ENCODE measurements around the gene POLK. TPM values are rescaled to one million over a fixed set of nuclear protein-coding genes. Genes with fewer than 3 reads are reported as not detected.
"Not testable (repeated sequence)": the region's sequence is repeated elsewhere in the genome, so short reads cannot be mapped to it uniquely, and the experiment has no call there.

Gene POLK
- total RNA-seq, 6 experiments from 2014 or later, result 11.5 to 16.3 (median 14.1) TPM

DNA sequence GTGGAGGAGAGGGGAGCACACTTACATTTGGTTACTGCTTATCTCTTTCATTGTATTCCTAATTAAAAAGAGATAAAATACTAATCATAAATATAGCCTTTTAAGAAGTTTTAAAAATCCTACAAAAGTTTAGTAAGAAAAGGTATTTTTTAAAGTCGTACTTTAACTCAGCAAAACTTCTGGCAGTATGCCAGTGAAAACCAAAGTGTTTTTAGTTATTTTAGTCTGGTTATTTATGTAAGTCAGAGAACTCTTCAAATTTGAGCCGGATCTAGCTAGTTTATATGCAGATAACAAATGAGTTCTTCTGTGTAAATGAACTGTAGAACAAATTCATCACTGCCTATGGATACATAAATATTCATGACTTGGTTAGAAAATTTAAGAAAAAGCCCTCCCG lies 63.1 kb downstream of the POLK start:
- WGBS (ENCODE audit: insufficient coverage, low coverage, low lambda C conversion rate, missing lambda C conversion rate), result 73% methylated on average over 3 of the region's 3 CpGs
- H3K27ac ChIP-seq, result no peak overlapping the region
- TF ChIP-seq POLR2A (IDR thresholded peaks at IDR 0.05), result no peak

GRCh38 chr5:75578280-75578679 lies 66.6 kb downstream of the POLK start:
- intact Hi-C loops (cut with DNase I); H3K27ac ChIP-seq; H3K9me3 ChIP-seq; H3K4me1 ChIP-seq; ATAC-seq; H3K4me3 ChIP-seq; DNase-seq; H3K27me3 ChIP-seq: not testable (repeated sequence)
- WGBS (ENCODE audit: insufficient coverage, low coverage, low lambda C conversion rate, missing lambda C conversion rate), result 93% methylated on average over 8 of the region's 8 CpGs
- H3K36me3 ChIP-seq, result peaks cover 0 to 16% (median 4%) of the 10 kb centered on the region in 4 donors

More for the DNA sequence above, 63.1 kb downstream of the POLK start:
- Histone ChIP-seq H3K36me3 (peaks cover 0 to 7% (median 0%) of the 10 kb centered on the region in 4 donors), H3K27me3 (no peaks in the 10 kb centered on the region), H3K9me3 (no peaks in the 10 kb centered on the region), H3K4me1 (no peaks in the 10 kb centered on the region), H3K4me3 (no peak overlapping the region)
- ATAC-seq (no peak), DNase-seq (no peak)
- intact Hi-C loops (cut with DNase I), result no loop called here

GRCh38 chr5:75584641-75585040 lies 73.0 kb downstream of the POLK start:
- Histone ChIP-seq H3K27ac (no peak overlapping the region), H3K4me1 (no peaks in the 10 kb centered on the region), H3K9me3 (no peaks in the 10 kb centered on the region), H3K27me3 (no peaks in the 10 kb centered on the region), H3K36me3 (peaks cover 0 to 14% (median 6%) of the 10 kb centered on the region in 4 donors), H3K4me3 (no peak overlapping the region)
- DNase-seq (no peak), ATAC-seq (no peak)
- intact Hi-C loops (cut with DNase I), result no loop called here
- TF ChIP-seq POLR2A (IDR thresholded peaks at IDR 0.05), result no peak
- TF ChIP-seq, protein P1, sequence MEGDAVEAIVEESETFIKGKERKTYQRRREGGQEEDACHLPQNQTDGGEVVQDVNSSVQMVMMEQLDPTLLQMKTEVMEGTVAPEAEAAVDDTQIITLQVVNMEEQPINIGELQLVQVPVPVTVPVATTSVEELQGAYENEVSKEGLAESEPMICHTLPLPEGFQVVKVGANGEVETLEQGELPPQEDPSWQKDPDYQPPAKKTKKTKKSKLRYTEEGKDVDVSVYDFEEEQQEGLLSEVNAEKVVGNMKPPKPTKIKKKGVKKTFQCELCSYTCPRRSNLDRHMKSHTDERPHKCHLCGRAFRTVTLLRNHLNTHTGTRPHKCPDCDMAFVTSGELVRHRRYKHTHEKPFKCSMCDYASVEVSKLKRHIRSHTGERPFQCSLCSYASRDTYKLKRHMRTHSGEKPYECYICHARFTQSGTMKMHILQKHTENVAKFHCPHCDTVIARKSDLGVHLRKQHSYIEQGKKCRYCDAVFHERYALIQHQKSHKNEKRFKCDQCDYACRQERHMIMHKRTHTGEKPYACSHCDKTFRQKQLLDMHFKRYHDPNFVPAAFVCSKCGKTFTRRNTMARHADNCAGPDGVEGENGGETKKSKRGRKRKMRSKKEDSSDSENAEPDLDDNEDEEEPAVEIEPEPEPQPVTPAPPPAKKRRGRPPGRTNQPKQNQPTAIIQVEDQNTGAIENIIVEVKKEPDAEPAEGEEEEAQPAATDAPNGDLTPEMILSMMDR (IDR thresholded peaks at IDR 0.05), result peak in 2 of 4 donors; percentile 17 to 27
- 100% methylated on average over 2 of the region's 2 CpGs for WGBS (ENCODE audit: insufficient coverage, low coverage, low lambda C conversion rate, missing lambda C conversion rate)

DNA sequence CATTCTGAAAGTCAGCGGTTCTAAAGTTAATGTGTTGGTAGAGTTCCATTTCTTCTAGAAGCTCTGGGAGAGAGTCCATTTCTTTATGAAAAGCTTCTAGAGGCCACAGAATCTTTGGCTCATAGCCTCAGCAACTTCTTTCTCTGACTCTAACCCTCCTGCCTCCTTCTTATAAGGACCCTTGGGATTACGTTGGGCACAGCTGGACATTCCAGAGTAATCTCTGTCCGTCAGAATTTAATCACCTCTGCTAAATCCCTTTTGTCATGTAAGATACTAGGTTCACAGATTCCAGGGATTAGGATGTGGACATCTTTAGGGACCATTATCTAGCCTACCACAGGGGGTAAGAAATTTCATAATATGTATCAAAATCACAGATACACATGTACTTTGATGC lies 77.0 kb downstream of the POLK start:
- Histone ChIP-seq H3K27ac (no peak overlapping the region), H3K4me1 (no peaks in the 10 kb centered on the region), H3K36me3 (peaks cover 0 to 11% (median 2%) of the 10 kb centered on the region in 4 donors), H3K27me3 (no peaks in the 10 kb centered on the region), H3K4me3 (no peak overlapping the region), H3K9me3 (no peaks in the 10 kb centered on the region)
- DNase-seq (no peak), ATAC-seq (no peak)
- intact Hi-C loops (cut with DNase I), result no loop called here
- WGBS (ENCODE audit: insufficient coverage, low coverage, low lambda C conversion rate, missing lambda C conversion rate), result 84% methylated on average over 3 of the region's 3 CpGs
- TF ChIP-seq, protein P1 (IDR thresholded peaks at IDR 0.05), result no peak
- TF ChIP-seq POLR2A (IDR thresholded peaks at IDR 0.05), result no peak

GRCh38 chr5:75600535-75600934 lies 88.8 kb downstream of the POLK start:
- Histone ChIP-seq H3K4me1 (no peaks in the 10 kb centered on the region), H3K27ac (no peak overlapping the region), H3K27me3 (no peaks in the 10 kb centered on the region), H3K36me3 (peaks cover 0 to 4% (median 0%) of the 10 kb centered on the region in 4 donors), H3K9me3 (no peaks in the 10 kb centered on the region), H3K4me3 (no peak overlapping the region)
- TF ChIP-seq, protein P1 (IDR thresholded peaks at IDR 0.05), result no peak
- TF ChIP-seq POLR2A (IDR thresholded peaks at IDR 0.05), result no peak
- DNase-seq (no peak), ATAC-seq (no peak)
- intact Hi-C loops (cut with DNase I), result no loop called here

DNA sequence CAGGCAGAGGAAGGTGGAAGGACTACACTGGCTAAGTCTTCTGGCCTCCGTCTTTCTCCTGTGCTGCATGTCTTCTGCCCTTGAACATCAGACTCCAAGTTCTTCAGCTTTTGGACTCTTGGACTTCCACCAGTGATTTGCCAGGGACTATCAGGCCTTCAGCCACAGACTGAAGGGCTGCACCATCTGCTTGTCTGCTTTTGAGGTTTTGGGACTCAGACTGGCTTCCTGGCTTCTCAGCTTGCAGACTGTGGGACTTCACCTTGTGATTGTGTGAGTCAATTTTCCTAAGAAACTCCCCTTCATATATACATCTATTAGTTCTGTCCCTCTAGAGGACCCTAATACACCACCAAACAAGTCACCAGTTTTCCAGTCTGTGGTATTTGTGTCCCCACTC lies 89.9 kb downstream of the POLK start:
- DNase-seq (no peak), ATAC-seq (no peak)
- intact Hi-C loops (cut with DNase I), result no loop called here
- no peak overlapping the region for H3K4me3 ChIP-seq
- H3K9me3 ChIP-seq, result no peaks in the 10 kb centered on the region
- no peaks in the 10 kb centered on the region for H3K4me1 ChIP-seq
- H3K27me3 ChIP-seq, result no peaks in the 10 kb centered on the region
- H3K27ac ChIP-seq, result no peak overlapping the region
- 100% methylated on average over 1 of the region's 1 CpG for WGBS (ENCODE audit: insufficient coverage, low coverage, low lambda C conversion rate, missing lambda C conversion rate)
- H3K36me3 ChIP-seq, result peaks cover 0 to under 1% (median 0%) of the 10 kb centered on the region in 4 donors
- no peak for TF ChIP-seq POLR2A (IDR thresholded peaks at IDR 0.05)
- TF ChIP-seq, protein P1 (IDR thresholded peaks at IDR 0.05), result no peak
